Spleen (tissue), 7 donors: ENCODE data around the gene ART4.

ENCODE experiments used
- POLR2AphosphoS5 ChIP-seq, 3 donors: sonication (generic); formaldehyde crosslinking; IDR thresholded peaks; one replicate each; pipeline ENCODE4 v1.5.1; 2017; ENCODE audit warnings: antibody characterized with exemption in 3 of 3
- TF ChIP-seq, protein P1 (sequence below), 11 experiments: fragments of 200-600 bp in 7 of 11; fragments of 450-650 bp in 4 of 11; sonication (generic) in 4 of 11; IDR thresholded peaks in 8 of 11; conservative IDR thresholded peaks in 3 of 11; 1 replicate in 7 of 11; 2 replicates in 4 of 11; pipeline versions ENCODE4 v1.4.0 to v1.8.0; 2016 to 2021; ENCODE audit warnings: antibody characterized with exemption in 11 of 11, inconsistent platforms in 4 of 11, mild to moderate bottlenecking in 1 of 11
- donor health status: DM: no; HTN: no; CAD: no; lungs with moderate emphysema.
- donor health status: DM: no; HTN: no; CAD: no.
- donor health status: DM: no; HTN: no; CAD: no.

DNA sequence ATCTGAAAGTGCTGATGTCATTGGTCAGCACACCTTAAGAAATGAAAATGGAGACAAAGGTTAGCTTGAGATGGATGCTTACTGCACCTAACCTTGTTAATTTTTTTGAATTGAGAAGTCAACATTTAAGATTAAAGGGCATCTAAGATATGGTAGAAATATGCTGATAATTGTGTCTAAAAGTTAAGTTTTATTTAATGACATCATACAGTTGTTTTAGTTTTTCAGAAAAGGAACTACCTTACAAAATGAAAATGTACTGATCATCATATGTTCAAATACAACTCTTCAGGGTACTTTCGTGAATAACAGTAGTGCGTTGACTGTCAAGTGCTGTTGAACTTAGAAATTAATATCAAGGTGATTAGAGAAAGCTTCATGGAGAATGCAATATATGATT is 31.8 kb downstream of the ART4 start:
- TF ChIP-seq, protein P1, sequence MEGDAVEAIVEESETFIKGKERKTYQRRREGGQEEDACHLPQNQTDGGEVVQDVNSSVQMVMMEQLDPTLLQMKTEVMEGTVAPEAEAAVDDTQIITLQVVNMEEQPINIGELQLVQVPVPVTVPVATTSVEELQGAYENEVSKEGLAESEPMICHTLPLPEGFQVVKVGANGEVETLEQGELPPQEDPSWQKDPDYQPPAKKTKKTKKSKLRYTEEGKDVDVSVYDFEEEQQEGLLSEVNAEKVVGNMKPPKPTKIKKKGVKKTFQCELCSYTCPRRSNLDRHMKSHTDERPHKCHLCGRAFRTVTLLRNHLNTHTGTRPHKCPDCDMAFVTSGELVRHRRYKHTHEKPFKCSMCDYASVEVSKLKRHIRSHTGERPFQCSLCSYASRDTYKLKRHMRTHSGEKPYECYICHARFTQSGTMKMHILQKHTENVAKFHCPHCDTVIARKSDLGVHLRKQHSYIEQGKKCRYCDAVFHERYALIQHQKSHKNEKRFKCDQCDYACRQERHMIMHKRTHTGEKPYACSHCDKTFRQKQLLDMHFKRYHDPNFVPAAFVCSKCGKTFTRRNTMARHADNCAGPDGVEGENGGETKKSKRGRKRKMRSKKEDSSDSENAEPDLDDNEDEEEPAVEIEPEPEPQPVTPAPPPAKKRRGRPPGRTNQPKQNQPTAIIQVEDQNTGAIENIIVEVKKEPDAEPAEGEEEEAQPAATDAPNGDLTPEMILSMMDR (IDR thresholded peaks at IDR 0.05 in 8 of 11, conservative IDR thresholded peaks at IDR 0.05 in 3 of 11) = no peak
- TF ChIP-seq POLR2AphosphoS5 (IDR thresholded peaks at IDR 0.05) = no peak
